ENCODE results near the gene MMRN2.
"Not testable (repeated sequence)": the region's sequence is repeated elsewhere in the genome, so short reads cannot be mapped to it uniquely, and the experiment has no call there.

MMRN2 gene

GRCh38 chr10:86954681-86955500 lies 2.5 kb downstream of the MMRN2 start:
- no peak for DNase-seq

- no peak for DNase-seq
Observed at GRCh38 chr10:86953747-86954680, 3.4 kb downstream of the MMRN2 start.

DNA sequence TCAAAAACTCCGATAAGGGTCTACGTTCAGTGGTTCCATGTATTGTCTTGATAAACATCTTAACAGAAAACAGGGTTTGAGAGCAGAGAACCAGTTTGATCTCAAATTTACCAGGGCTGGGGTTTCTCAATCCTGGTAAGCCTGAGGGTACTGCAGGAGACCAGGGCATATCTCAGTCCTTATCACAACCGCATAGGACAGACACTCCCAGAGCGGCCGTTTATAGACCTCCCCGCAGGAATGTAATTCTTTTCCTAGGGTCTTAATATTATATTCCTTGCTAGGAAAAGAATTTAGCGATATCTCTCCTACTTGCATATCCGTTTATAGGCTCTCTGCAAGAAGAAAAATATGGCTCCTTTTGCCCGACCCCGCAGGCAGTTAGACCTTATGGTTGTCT lies 4.7 kb downstream of the MMRN2 start:
- DNase-seq, result not testable (repeated sequence)

GRCh38 chr10:86952106-86952505 lies 5.3 kb downstream of the MMRN2 start:
- no peak for DNase-seq

- DNase-seq, result no peak
Observed at GRCh38 chr10:86951184-86951761, 6.1 kb downstream of the MMRN2 start.

GRCh38 chr10:86950349-86950748 lies 7.1 kb downstream of the MMRN2 start:
- no peak for DNase-seq

DNA sequence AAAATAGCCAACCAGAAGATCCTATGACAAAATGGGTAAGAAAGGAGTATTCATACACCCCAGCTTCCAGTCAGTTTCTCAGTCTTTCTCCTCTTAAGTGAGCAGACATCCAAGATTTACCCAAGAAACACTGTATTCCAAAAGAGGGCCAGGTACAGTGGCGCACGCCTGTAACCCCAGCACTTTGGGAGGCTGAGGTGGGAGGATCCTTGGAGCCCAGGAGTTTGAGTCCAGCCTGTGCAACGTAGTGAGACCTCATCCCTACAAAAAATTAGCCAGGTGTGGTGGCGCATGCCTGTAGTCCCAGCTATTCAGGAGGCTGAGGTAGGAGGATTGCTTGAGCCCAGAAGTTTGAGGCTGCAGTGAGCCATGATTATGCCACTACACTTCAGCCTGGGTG lies 9.6 kb downstream of the MMRN2 start:
- DNase-seq, result not testable (repeated sequence)

GRCh38 chr10:86946213-86947155 lies 10.9 kb downstream of the MMRN2 start:
- no peak for DNase-seq

- no peak for DNase-seq
Observed at GRCh38 chr10:86945361-86946212, 11.8 kb downstream of the MMRN2 start.

DNA sequence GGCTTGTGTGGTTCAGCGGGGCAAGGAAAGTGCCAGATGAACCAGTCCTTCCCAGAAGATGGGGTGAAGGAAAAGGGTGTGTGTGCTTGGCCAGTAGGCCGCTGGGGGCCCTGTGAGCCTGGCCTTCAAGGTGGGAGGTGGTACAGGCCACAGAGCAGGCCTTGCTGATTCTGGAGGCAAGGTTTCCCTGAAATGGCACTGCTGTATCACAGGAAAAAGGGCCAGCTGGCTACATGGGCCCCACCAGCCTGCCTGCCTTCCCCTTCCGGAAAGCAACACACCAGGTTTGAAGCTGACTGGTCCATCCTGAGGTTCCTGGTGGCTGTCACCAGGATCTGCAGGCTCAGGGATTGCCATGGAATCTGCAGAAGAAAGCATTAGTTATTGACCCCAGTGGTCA lies 12.5 kb downstream of the MMRN2 start:
- DNase-seq, result no peak

- no peak for DNase-seq
Observed at GRCh38 chr10:86944471-86944870, 12.9 kb downstream of the MMRN2 start.

- DNase-seq, result no peak
Observed at GRCh38 chr10:86944031-86944419, 13.4 kb downstream of the MMRN2 start.

- DNase-seq, result no peak
Observed at GRCh38 chr10:86943316-86944030, 13.9 kb downstream of the MMRN2 start.

DNA sequence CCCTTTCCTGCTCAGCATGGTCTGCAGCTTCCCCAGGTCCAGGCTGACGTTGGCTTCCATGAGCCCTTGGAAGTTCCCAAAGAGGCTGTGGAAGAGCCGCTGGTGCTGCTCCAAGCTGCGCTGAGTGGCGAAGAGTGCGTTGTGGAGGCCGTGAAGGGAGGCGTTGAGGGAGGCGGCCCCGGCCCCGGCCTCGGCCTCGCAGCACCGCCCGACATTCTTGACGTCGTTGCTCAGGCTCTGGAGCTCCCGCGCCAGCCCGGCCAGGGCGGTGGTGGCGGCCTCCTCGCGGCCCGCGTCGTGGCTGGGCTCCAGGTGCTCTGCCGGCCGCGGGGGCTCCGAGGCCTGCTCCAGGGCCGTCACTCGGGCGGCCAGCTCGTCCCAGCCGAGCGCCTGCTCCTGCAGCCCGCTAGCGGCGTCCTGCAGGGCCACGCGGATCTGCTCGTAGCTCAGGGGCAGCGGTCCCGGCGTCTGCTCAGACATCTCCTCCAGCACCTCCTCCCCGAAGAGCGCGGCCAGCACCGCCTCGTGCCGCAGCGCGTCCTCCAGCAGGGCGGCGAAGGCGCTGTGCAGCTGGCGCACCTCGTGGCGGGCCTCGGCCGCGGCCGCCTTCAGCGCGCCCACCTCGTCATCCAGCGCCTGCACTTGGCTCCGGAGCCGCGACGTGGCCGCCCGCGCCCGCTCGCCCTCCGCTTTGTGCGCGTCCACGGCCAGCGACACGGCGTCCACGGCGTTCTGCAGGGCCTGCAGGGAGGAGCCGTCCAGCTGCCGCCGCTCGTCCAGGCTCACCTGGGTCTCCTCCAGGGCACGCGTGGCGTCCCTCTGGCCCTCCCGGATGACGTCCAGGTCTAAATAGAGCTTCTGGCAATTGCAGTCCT lies 14.7 kb downstream of the MMRN2 start:
- no peak for DNase-seq

DNA sequence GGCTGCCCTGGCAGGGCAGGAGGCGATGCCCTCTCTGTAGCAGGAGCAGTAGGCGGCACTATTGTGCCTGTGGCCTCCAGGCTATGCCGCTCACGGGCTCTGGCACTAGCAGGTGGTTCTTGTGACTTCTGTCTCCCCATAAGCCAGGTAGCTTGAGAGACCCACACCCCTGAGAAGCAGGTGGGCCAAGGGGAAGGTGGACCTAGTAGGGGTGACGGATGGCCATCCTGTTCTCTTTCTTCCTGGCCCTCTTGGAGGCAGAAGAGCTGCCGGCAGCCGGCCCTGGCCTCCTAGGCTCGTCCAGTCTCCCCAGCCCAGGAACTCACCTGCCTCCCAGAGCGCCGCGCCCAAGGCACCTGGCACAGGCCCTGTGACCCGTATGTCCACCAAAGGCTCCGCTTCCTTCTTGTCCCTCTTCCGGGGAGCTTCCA lies 15.4 kb downstream of the MMRN2 start:
- DNase-seq, result no peak

DNA sequence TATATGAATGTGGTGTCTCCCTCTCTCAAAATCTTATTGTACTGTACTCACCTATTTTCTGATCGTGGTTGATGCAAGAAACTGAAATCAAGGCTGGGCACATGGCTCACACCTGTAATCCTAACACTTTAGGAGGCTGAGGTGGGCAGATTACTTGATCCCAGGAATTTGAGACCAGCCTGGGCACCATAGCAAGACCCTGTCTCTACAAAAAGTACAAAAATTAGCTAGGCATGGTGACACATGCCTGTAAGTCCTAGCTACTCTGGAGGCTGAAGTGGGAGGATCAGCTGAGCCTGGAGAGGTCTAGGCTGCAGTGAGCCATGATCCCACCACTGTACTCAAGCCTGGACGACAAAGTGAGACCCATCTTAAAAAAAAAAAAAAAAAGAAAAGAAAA lies 16.0 kb downstream of the MMRN2 start:
- DNase-seq, result no peak

DNA sequence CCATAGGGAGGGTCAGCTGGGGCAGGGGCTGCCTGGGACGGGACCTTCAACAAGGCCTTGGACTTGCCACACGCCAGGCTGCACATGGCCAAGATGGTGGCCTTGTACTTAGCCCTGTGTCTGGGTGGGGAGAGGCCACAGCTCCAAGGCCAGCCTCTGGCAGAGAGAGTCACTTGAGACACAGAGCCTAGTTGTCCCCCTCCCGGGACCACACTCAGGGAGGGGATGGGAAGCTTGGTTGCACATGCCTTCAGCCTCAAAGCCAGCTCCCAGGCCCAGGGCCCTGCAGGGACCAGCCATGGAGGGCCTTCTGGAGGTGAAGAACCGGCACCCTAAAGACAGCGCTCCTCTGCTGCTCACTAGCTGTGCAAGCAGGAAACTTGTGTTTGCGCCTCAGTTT lies 16.7 kb downstream of the MMRN2 start:
- no peak for DNase-seq

DNA sequence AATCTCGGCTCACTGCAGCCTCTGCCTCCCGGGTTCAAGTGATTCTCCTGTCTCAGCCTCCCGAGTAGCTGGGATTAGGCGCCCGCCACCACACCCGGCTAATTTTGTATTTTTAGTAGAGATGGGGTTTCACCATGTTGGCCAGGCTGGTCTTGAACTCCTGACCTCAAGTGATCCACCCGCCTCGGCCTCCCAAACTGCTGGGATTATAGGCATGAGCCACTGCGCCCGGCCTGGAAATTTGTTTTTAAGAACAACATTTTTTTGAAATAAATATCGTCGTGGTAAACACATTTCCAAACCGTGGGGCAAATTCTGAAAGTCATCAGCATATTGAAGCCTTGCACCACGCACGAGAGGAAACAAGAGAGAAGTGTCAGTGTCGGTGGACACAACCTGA lies 17.3 kb downstream of the MMRN2 start:
- DNase-seq, result not testable (repeated sequence)

DNA sequence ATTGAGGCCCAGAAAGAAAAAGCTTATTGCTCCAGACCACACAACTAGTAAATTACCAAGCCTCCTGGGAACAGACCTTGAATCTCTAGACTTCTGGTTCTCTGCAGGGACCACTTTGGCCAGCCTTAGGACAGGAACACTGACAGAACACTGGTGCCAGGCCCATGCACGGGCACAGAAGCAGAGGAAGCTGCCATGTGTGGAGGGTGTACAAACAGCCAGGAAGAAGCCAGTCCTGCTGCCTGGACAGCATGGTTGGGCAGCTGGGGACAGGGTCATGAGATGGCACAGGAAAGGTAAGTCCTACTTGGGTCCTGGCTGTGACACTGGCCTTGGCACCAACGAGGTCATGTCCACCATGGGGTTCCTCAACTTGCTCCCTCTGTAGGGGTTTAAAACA lies 19.2 kb downstream of the MMRN2 start:
- DNase-seq, result no peak
